Measurements from ENCODE around the gene FEM1A.
A peak's percentile ranks its signal among the peaks of the same experiment; 100 is the strongest.

Gene FEM1A

GRCh38 chr19:4768934-4769777 lies 22.4 kb upstream of the FEM1A start:
- peak; percentile 96 for DNase-seq
- Histone ChIP-seq H3K4me3 (ENCODE audit: low read depth, low read length) (peak overlapping the region; percentile 76), H3K27ac (peak overlapping the region; percentile 57), H3K36me3 (peaks cover 25% of the 10 kb centered on the region), H3K27me3 (ENCODE audit: insufficient read depth, low read depth, severe bottlenecking) (no peaks in the 10 kb centered on the region), H3K9me3 (ENCODE audit: severe bottlenecking) (no peaks in the 10 kb centered on the region)
- no peak for TF ChIP-seq CTCF (IDR thresholded peaks at IDR 0.05; ENCODE audit: low read depth, low read length)

- Histone ChIP-seq H3K4me3 (ENCODE audit: low read depth, low read length) (no peak overlapping the region), H3K27ac (peak overlapping the region; percentile 5; the same call in 1 of the 2 replicates), H3K36me3 (peaks cover 25% of the 10 kb centered on the region), H3K27me3 (ENCODE audit: insufficient read depth, low read depth, severe bottlenecking) (no peaks in the 10 kb centered on the region), H3K9me3 (ENCODE audit: severe bottlenecking) (peaks cover 6% of the 10 kb centered on the region)
- no peak for TF ChIP-seq CTCF (IDR thresholded peaks at IDR 0.05; ENCODE audit: low read depth, low read length)
- no peak for DNase-seq
These were observed 19.0 kb upstream of the FEM1A start for GRCh38 chr19:4772566-4772965.

- Histone ChIP-seq H3K27me3 (ENCODE audit: insufficient read depth, low read depth, severe bottlenecking) (no peaks in the 10 kb centered on the region), H3K9me3 (ENCODE audit: severe bottlenecking) (peaks cover 6% of the 10 kb centered on the region), H3K36me3 (peaks cover 25% of the 10 kb centered on the region), H3K27ac (peak overlapping the region; percentile 5), H3K4me3 (ENCODE audit: low read depth, low read length) (no peak overlapping the region)
- TF ChIP-seq CTCF (IDR thresholded peaks at IDR 0.05; ENCODE audit: low read depth, low read length) = no peak
- DNase-seq = peak; percentile 44
These were observed 18.4 kb upstream of the FEM1A start for GRCh38 chr19:4773047-4773640.

GRCh38 chr19:4774136-4774535 lies 17.4 kb upstream of the FEM1A start:
- Histone ChIP-seq H3K27me3 (ENCODE audit: insufficient read depth, low read depth, severe bottlenecking) (no peaks in the 10 kb centered on the region), H3K27ac (peak overlapping the region; percentile 5), H3K9me3 (ENCODE audit: severe bottlenecking) (peaks cover 6% of the 10 kb centered on the region), H3K36me3 (peaks cover 24% of the 10 kb centered on the region), H3K4me3 (ENCODE audit: low read depth, low read length) (no peak overlapping the region)
- no peak for TF ChIP-seq CTCF (IDR thresholded peaks at IDR 0.05; ENCODE audit: low read depth, low read length)
- DNase-seq = no peak

GRCh38 chr19:4775627-4776152 lies 15.8 kb upstream of the FEM1A start:
- peaks cover 6% of the 10 kb centered on the region for H3K9me3 ChIP-seq (ENCODE audit: severe bottlenecking)
- TF ChIP-seq CTCF (IDR thresholded peaks at IDR 0.05; ENCODE audit: low read depth, low read length) = no peak
- H3K36me3 ChIP-seq = peaks cover 10% of the 10 kb centered on the region
- H3K27ac ChIP-seq = no peak overlapping the region
- DNase-seq = no peak
- no peaks in the 10 kb centered on the region for H3K27me3 ChIP-seq (ENCODE audit: insufficient read depth, low read depth, severe bottlenecking)
- H3K4me3 ChIP-seq (ENCODE audit: low read depth, low read length) = no peak overlapping the region
